Body of pancreas (tissue), 4 donors: ENCODE measurements around the gene COL15A1.

Experiments
- CTCF ChIP-seq, 7 experiments: fragments of 450-650 bp in 4 of 7; fragments of 200-600 bp in 3 of 7; sonication (generic) in 3 of 7; IDR thresholded peaks; one replicate each; pipeline ENCODE4 v1.5.1; 2016 to 2019; ENCODE audit warnings: antibody characterized with exemption in 7 of 7
- POLR2A ChIP-seq, 3 donors: fragments of 450-650 bp; IDR thresholded peaks; one replicate each; pipeline ENCODE4 v1.6.1; 2016; ENCODE audit warnings: antibody characterized with exemption in 3 of 3, mild to moderate bottlenecking in 2 of 3

- no peak for TF ChIP-seq CTCF (IDR thresholded peaks at IDR 0.05)
- TF ChIP-seq POLR2A (IDR thresholded peaks at IDR 0.05) = no peak
These were observed 22.0 kb upstream of the COL15A1 start for GRCh38 chr9:98921732-98922131.
